Hematopoietic multipotent progenitor cell treated with erythropoietin and hydrocortisone succinate and interleukin-3 and kit ligand, for 4 days (in vitro differentiated cells): ENCODE results near the gene SDCBP2.

Experiments
- DNase-seq: peaks from one replicate; pipeline ENCODE4 v3.0.0-alpha.2; 2015

Gene SDCBP2

GRCh38 chr20:1293641-1294379, 35.1 kb downstream of the SDCBP2 start:
- no peak for DNase-seq

- no peak for DNase-seq
Observed at GRCh38 chr20:1292620-1293019, 36.3 kb downstream of the SDCBP2 start.

GRCh38 chr20:1291191-1291741, 37.7 kb downstream of the SDCBP2 start:
- DNase-seq = no peak

- DNase-seq = no peak
Observed at GRCh38 chr20:1287787-1288569, 41.0 kb downstream of the SDCBP2 start.

- no peak for DNase-seq
Observed at GRCh38 chr20:1287306-1287705, 41.6 kb downstream of the SDCBP2 start.

- no peak for DNase-seq
Observed at GRCh38 chr20:1286267-1287024, 42.5 kb downstream of the SDCBP2 start.

GRCh38 chr20:1283522-1284510, 45.1 kb downstream of the SDCBP2 start:
- no peak for DNase-seq

GRCh38 chr20:1282966-1283365, 46.0 kb downstream of the SDCBP2 start:
- no peak for DNase-seq

GRCh38 chr20:1281279-1282057, 47.5 kb downstream of the SDCBP2 start:
- DNase-seq = no peak

- DNase-seq = no peak
Observed at GRCh38 chr20:1280195-1281102, 48.5 kb downstream of the SDCBP2 start.

GRCh38 chr20:1278993-1279392, 49.9 kb downstream of the SDCBP2 start:
- no peak for DNase-seq

GRCh38 chr20:1277529-1278322, 51.2 kb downstream of the SDCBP2 start:
- DNase-seq = no peak

GRCh38 chr20:1275919-1276318, 53.0 kb downstream of the SDCBP2 start:
- DNase-seq = no peak

GRCh38 chr20:1274485-1275311, 54.2 kb downstream of the SDCBP2 start:
- DNase-seq = no peak

- DNase-seq = no peak
Observed at GRCh38 chr20:1273366-1273765, 55.6 kb downstream of the SDCBP2 start.

GRCh38 chr20:1272368-1273100, 56.4 kb downstream of the SDCBP2 start:
- peak; percentile 50 for DNase-seq

- DNase-seq = no peak
Observed at GRCh38 chr20:1269850-1270249, 59.1 kb downstream of the SDCBP2 start.

- no peak for DNase-seq
Observed at GRCh38 chr20:1269235-1269634, 59.7 kb downstream of the SDCBP2 start.
